SK-N-SH (cell line): ENCODE data around the gene RCCD1. TPM values are rescaled to one million over a fixed set of nuclear protein-coding genes. Genes with fewer than 3 reads are reported as not detected.

ENCODE experiments used
- CTCF ChIA-PET: fragments of 300-600, 350-600 bp; formaldehyde crosslinking; extraction: SDS; loops from one replicate; lab custom pipeline; 2021; lab: Yijun Ruan, JAX
- POLR2A ChIA-PET: fragments of 350-600 bp; sonication (Branson Sonifier 250); formaldehyde crosslinking; extraction: SDS; loops from one replicate; lab custom pipeline; 2020; ENCODE audit warnings: antibody characterized with exemption, inconsistent platforms; lab: Yijun Ruan, JAX
- DNase-seq: peaks from one replicate; pipeline ENCODE4 v3.0.0; 2012
- H2AFZ ChIP-seq: fragments of 200-600 bp; sonication (generic); 2 replicates; pipeline ENCODE4 v1.8.1; 2016; ENCODE audit warnings: antibody characterized with exemption, mild to moderate bottlenecking, low read depth
- H3F3A ChIP-seq: fragments of 200-600 bp; sonication (generic); replicated peaks from 2 replicates; pipeline ENCODE3; 2016; ENCODE audit warnings: antibody characterized with exemption, mild to moderate bottlenecking; ENCODE audit not compliant: insufficient read depth
- H3K27ac ChIP-seq, 2 experiments: fragments of 200-500 bp in 1 of 2; fragments of 200-600 bp in 1 of 2; sonication (Bioruptor generic) in 1 of 2; sonication (generic), shearing (Covaris generic) in 1 of 2; 2 replicates each; pipeline versions ENCODE4 v1.5.1 to v1.6.1; 2014 to 2016; ENCODE audit warnings: low read depth in 2 of 2, inconsistent platforms in 1 of 2, low read length in 1 of 2, mild to moderate bottlenecking in 1 of 2, mixed read lengths in 1 of 2
- H3K27me3 ChIP-seq: fragments of 200-600 bp; sonication (generic), shearing (Covaris generic); 2 replicates; pipeline ENCODE4 v1.6.1; 2016; ENCODE audit warnings: mixed run types; ENCODE audit not compliant: insufficient read depth
- H3K36me3 ChIP-seq, 2 experiments: fragments of 200-500 bp in 1 of 2; fragments of 200-600 bp in 1 of 2; sonication (Bioruptor generic) in 1 of 2; sonication (generic) in 1 of 2; replicated peaks in 1 of 2; 2 replicates each; pipeline versions ENCODE3 to v1.5.1; 2014 to 2016; ENCODE audit warnings: low read length in 1 of 2, mild to moderate bottlenecking in 1 of 2; ENCODE audit not compliant: insufficient read depth in 2 of 2, control insufficient read depth in 1 of 2
- H3K4me1 ChIP-seq, 2 experiments: fragments of 200-500 bp in 1 of 2; fragments of 200-600 bp in 1 of 2; sonication (Bioruptor generic) in 1 of 2; sonication (generic), shearing (Covaris generic) in 1 of 2; 2 replicates each; pipeline versions ENCODE4 v1.5.1 to v1.6.1; 2014 to 2016; ENCODE audit warnings: low read depth in 1 of 2, low read length in 1 of 2, mixed run types in 1 of 2; ENCODE audit not compliant: insufficient read depth in 2 of 2, control insufficient read depth in 1 of 2
- H3K4me2 ChIP-seq: fragments of 200-600 bp; sonication (generic), shearing (Covaris generic); 2 replicates; pipeline ENCODE4 v1.6.1; 2017; ENCODE audit warnings: mixed run types
- H3K4me3 ChIP-seq, 2 experiments: fragments of 200-500 bp in 1 of 2; fragments of 200-600 bp in 1 of 2; sonication (Bioruptor generic) in 1 of 2; sonication (generic), shearing (Covaris generic) in 1 of 2; 2 replicates each; pipeline versions ENCODE4 v1.5.1 to v1.8.1; 2014 to 2016; ENCODE audit warnings: low read depth in 2 of 2, inconsistent platforms in 1 of 2, low read length in 1 of 2, mild to moderate bottlenecking in 1 of 2, mixed read lengths in 1 of 2, moderate library complexity in 1 of 2
- H3K79me2 ChIP-seq: fragments of 200-600 bp; sonication (generic); 2 replicates; pipeline ENCODE4 v1.8.1; 2017; ENCODE audit warnings: mild to moderate bottlenecking; ENCODE audit not compliant: insufficient read depth
- H3K9ac ChIP-seq: fragments of 200-600 bp; sonication (generic); 2 replicates; pipeline ENCODE4 v1.6.1; 2017; ENCODE audit warnings: mixed run types
- H3K9me2 ChIP-seq: fragments of 200-600 bp; sonication (generic); 2 replicates; pipeline ENCODE4 v1.6.1; 2017; ENCODE audit warnings: mixed run types
- H3K9me3 ChIP-seq: fragments of 200-600 bp; sonication (generic); 2 replicates; pipeline ENCODE4 v1.6.1; 2017; ENCODE audit warnings: mixed run types, mild to moderate bottlenecking, moderate library complexity
- H4K20me1 ChIP-seq: fragments of 200-600 bp; sonication (generic); 2 replicates; pipeline ENCODE4 v1.6.1; 2017; ENCODE audit warnings: mild to moderate bottlenecking, mixed run types; ENCODE audit not compliant: insufficient read depth
- CHD2 ChIP-seq: fragments of 150-350 bp; IDR thresholded peaks from 2 replicates; pipeline ENCODE4 v1.6.1; 2018; ENCODE audit warnings: low read length; ENCODE audit not compliant: partially characterized antibody
- FOXM1 ChIP-seq: IDR thresholded peaks from 2 replicates; pipeline ENCODE4 v1.4.0; 2012; ENCODE audit warnings: low read depth, mild to moderate bottlenecking
- MEF2A ChIP-seq: IDR thresholded peaks from 2 replicates; pipeline ENCODE4 v1.4.0; 2012; ENCODE audit warnings: low read depth, borderline replicate concordance
- MXI1 ChIP-seq: IDR thresholded peaks from 2 replicates; pipeline ENCODE4 v1.6.1; 2012; ENCODE audit warnings: mild to moderate bottlenecking, low read depth, low read length, improper control_type of control experiment
- NRF1 ChIP-seq: IDR thresholded peaks from 2 replicates; pipeline ENCODE4 v1.6.1; 2012; ENCODE audit warnings: low read depth, mild to moderate bottlenecking, low read length
- RAD21 ChIP-seq: IDR thresholded peaks from 2 replicates; pipeline ENCODE4 v1.6.1; 2012; ENCODE audit warnings: mild to moderate bottlenecking, low read length
- REST ChIP-seq: IDR thresholded peaks from 2 replicates; pipeline ENCODE4 v1.6.1; 2012; ENCODE audit warnings: mild to moderate bottlenecking, low read depth, low read length, moderate library complexity
- RFX5 ChIP-seq: IDR thresholded peaks from 2 replicates; pipeline ENCODE4 v1.6.1; 2012; ENCODE audit warnings: mild to moderate bottlenecking, improper control_type of control experiment, low read length
- RXRA ChIP-seq: IDR thresholded peaks from 2 replicates; pipeline ENCODE4 v1.4.0; 2012; ENCODE audit warnings: low read depth, mild to moderate bottlenecking, borderline replicate concordance
- SMC3 ChIP-seq: IDR thresholded peaks from 2 replicates; pipeline ENCODE4 v1.6.1; 2012; ENCODE audit warnings: low read depth, low read length, improper control_type of control experiment
- YY1 ChIP-seq: IDR thresholded peaks from 2 replicates; pipeline ENCODE4 v1.4.0; 2012; ENCODE audit warnings: low read depth, mild to moderate bottlenecking
- ZBTB33 ChIP-seq: IDR thresholded peaks from 2 replicates; pipeline ENCODE4 v1.4.0; 2012; ENCODE audit warnings: low read depth, borderline replicate concordance
- WGBS: methylation state at CpG from one replicate; pipeline ENCODE4 v1.1.6; 2017; ENCODE audit warnings: low lambda C conversion rate; 5-methylcytosine and 5-hydroxymethylcytosine counted together
- polyA plus RNA-seq, 3 experiments: library from polyadenylated mRNA; depleted of rRNA; stranded (reverse); fragments of >200 nt; gene quantifications; 2 replicates each; pipeline ENCODE4 v1.2.3, GENCODE V29; 2012

RCCD1 gene
- polyA plus RNA-seq, 1 of the 3 experiments (the other 2 are of a cell fraction): 21.2 TPM

GRCh38 chr15:90948506-90948905 is 6.2 kb upstream of the RCCD1 start:
- no peaks in the 10 kb centered on the region for H3K4me1 ChIP-seq
- TF ChIP-seq RAD21 (no peak), FOXM1 (no peak), YY1 (no peak), REST (no peak), MEF2A (no peak), SMC3 (no peak), CHD2 (no peak), MXI1 (no peak), NRF1 (no peak), RXRA (no peak), RFX5 (no peak), ZBTB33 (no peak)
- TF ChIP-seq, all 33 proteins: peak for 0
- Histone ChIP-seq H3K4me2 (no peak overlapping the region), H3K9me2 (no peaks in the 10 kb centered on the region), H3K27ac (no peak overlapping the region), H3K79me2 (no peaks in the 10 kb centered on the region), H3K27me3 (no peaks in the 10 kb centered on the region), H2AFZ (no peak overlapping the region), H3F3A (peaks cover 3% of the 10 kb centered on the region), H3K9me3 (no peaks in the 10 kb centered on the region), H3K9ac (no peak overlapping the region), H4K20me1 (no peaks in the 10 kb centered on the region), H3K36me3 (peaks cover 18 to 73% of the 10 kb centered on the region in 2 experiments), H3K4me3 (no peak overlapping the region)
- WGBS: 97% methylated on average over 8 of the region's 8 CpGs
- DNase-seq: no peak
- ChIA-PET CTCF (interaction anchor here (0.7 to 11.4 kb wide), 5 partner anchors 8 to 108 kb away, joined by 3 to 108 read pairs (median 5); partner anchors contain the start of genes HDDC3 and UNC45A), POLR2A (interaction anchor here (1.0 to 1.3 kb wide), 4 partner anchors 9 to 74 kb away, joined by 3 to 8 read pairs (median 4); partner anchors contain the start of genes HDDC3, UNC45A and VPS33B)
